Lower leg skin (tissue), 4 donors: ENCODE data around the gene ILDR1. TPM values are rescaled to one million over a fixed set of nuclear protein-coding genes. Genes with fewer than 3 reads are reported as not detected.

ENCODE experiments used
- DNase-seq, 2 donors: peaks; one replicate each; pipeline ENCODE4 v3.0.0-alpha.2; 2019; ENCODE audit warnings: low spot score in 2 of 2
- H3K4me3 ChIP-seq: fragments of 200-600 bp; sonication (generic); 2 replicates; pipeline ENCODE4 v1.5.1; 2017; ENCODE audit warnings: mild to moderate bottlenecking, low read depth; ENCODE audit not compliant: poor library complexity, severe bottlenecking
- POLR2A ChIP-seq, 2 donors: fragments of 450-650 bp; IDR thresholded peaks; one replicate each; pipeline ENCODE4 v1.6.1; 2016 to 2017; ENCODE audit warnings: antibody characterized with exemption in 2 of 2, mild to moderate bottlenecking in 1 of 2, moderate library complexity in 1 of 2
- WGBS, 2 donors: methylation state at CpG; one replicate each; pipeline ENCODE4 v1.1.5; 2018; 5-methylcytosine and 5-hydroxymethylcytosine counted together
- intact Hi-C: fragments of 100-400 bp; cut with DNase I; formaldehyde crosslinking; loops from one replicate; pipeline ENCODE4 v1.15.0; 2023; ENCODE audit warnings: low total_unique reads
- total RNA-seq, 4 donors: library from RNA; depleted of rRNA; stranded (reverse); fragments of >200 nt; gene quantifications; one replicate each; pipeline ENCODE4 v1.1.0, GENCODE V29; 2016
- TF ChIP-seq, protein P1 (sequence below), 3 donors: fragments of 450-650 bp; IDR thresholded peaks; one replicate each; pipeline ENCODE4 v1.5.1; 2016; ENCODE audit warnings: antibody characterized with exemption in 3 of 3, mild to moderate bottlenecking in 3 of 3, moderate library complexity in 2 of 3

Gene ILDR1
- total RNA-seq, 4 donors from 2014 or later: 1.8 to 4.0 (median 2.4) TPM

DNA sequence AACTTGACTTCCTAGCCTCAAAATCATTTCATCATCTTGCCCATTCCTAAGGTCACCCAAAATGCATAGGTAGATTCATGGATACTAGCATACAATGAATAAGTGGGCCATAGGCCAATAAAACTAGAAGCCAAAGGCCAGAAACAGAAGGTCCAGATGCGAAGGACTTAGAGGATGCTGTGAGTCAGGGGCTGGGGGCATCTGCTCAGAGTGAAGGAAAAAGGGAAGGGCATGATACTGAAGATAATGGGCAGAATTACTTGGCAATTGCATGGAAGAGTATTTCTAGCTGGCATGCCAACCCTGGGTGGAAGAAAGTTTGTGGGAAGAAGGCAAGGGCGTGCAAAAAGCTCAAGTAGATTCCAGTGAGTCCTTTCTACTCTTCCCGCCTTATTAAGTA lies 27.5 kb downstream of the ILDR1 start:
- 76 to 79% methylated on average over 3 of the region's 3 CpGs for WGBS, 2 donors
- TF ChIP-seq, protein P1, sequence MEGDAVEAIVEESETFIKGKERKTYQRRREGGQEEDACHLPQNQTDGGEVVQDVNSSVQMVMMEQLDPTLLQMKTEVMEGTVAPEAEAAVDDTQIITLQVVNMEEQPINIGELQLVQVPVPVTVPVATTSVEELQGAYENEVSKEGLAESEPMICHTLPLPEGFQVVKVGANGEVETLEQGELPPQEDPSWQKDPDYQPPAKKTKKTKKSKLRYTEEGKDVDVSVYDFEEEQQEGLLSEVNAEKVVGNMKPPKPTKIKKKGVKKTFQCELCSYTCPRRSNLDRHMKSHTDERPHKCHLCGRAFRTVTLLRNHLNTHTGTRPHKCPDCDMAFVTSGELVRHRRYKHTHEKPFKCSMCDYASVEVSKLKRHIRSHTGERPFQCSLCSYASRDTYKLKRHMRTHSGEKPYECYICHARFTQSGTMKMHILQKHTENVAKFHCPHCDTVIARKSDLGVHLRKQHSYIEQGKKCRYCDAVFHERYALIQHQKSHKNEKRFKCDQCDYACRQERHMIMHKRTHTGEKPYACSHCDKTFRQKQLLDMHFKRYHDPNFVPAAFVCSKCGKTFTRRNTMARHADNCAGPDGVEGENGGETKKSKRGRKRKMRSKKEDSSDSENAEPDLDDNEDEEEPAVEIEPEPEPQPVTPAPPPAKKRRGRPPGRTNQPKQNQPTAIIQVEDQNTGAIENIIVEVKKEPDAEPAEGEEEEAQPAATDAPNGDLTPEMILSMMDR (IDR thresholded peaks at IDR 0.05): no peak
- TF ChIP-seq POLR2A (IDR thresholded peaks at IDR 0.05): no peak
- intact Hi-C loops: no loop called here
- no peak for DNase-seq
- H3K4me3 ChIP-seq: no peak overlapping the region

DNA sequence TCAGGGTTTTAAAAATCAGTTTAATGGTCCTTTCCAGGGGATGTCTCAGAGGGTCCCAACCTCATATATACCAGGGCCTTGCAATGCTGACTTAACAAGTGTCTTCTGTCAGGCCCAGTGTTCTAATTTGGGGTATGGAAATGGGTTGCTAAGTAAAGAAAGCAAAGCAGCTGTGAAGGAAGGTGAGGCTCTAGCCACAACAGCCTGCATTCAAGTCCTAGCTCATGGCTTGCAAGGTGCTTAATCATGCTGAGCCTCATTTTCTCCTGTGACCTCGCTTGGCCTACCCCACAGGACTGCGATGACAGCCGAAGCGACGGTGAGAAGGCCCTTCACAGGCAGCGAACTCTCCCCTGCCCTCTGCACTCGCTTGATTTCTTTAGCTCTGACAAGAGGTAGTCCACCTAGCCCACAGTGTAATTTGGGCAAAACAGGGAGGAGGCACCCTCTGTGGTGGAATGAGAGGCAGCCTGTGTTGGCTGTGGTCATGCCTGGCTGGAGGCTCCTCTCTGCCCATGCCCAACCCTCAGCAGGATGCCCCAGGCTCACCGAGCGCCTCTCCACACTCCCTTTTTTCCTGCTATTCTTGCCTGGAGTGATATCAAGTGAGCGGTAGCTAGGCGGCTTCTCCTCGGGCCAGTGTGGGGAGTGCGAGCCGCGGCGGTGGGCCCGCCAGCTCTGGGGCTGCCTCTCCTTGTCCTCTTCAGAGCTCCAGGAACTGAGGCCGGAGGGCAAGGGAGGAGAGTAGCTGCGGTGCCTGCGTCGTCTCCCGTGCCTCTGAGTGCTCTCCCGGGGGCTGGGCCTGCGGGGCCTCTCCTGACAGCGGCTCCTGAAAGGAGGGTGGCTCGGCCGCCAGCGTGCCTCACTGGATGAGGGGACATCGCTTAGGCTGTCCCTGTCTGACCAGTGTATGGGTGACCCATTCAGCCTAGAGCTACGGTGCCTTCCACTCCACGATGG lies 29.2 kb downstream of the ILDR1 start:
- DNase-seq: no peak
- intact Hi-C loops: no loop called here
- H3K4me3 ChIP-seq: no peak overlapping the region
- WGBS, 2 donors: 94 to 95% methylated on average over 29 to 30 of the region's 31 CpGs
- TF ChIP-seq POLR2A (IDR thresholded peaks at IDR 0.05): no peak
- TF ChIP-seq, protein P1 (IDR thresholded peaks at IDR 0.05): no peak

GRCh38 chr3:121989943-121990342 lies 32.1 kb downstream of the ILDR1 start:
- intact Hi-C loops: no loop called here
- no peak for DNase-seq
- TF ChIP-seq POLR2A (IDR thresholded peaks at IDR 0.05): no peak
- TF ChIP-seq, protein P1 (IDR thresholded peaks at IDR 0.05): no peak
- no peak overlapping the region for H3K4me3 ChIP-seq

DNA sequence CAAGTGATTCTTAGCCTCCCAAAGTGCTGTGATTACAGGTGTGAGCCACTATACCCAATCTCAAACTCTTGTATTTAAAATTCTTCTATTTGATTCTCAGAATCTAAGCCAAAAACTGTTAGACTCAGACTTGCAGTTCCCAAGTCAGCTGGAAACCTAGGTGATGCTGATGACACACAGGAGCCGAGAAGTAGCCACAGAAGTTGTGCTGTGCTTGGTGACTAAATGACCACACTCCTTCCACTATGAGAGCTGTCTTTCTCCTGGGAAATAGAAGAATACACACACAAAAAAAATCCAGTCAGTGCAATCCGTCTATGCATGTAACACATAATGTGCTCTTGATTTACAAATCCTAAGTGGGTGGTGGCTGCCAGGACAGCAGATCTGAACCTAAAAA lies 33.9 kb downstream of the ILDR1 start:
- no peak for DNase-seq
- intact Hi-C loops: no loop called here
- 70 to 78% methylated on average over 2 of the region's 2 CpGs for WGBS, 2 donors

GRCh38 chr3:121985846-121986245 lies 36.2 kb downstream of the ILDR1 start:
- DNase-seq: no peak
- intact Hi-C loops: no loop called here
- H3K4me3 ChIP-seq: no peak overlapping the region
- TF ChIP-seq, protein P1 (IDR thresholded peaks at IDR 0.05): no peak
- no peak for TF ChIP-seq POLR2A (IDR thresholded peaks at IDR 0.05)
- WGBS, 2 donors: 73 to 74% methylated on average over 2 of the region's 2 CpGs

More for the DNA sequence above, 33.9 kb downstream of the ILDR1 start:
- TF ChIP-seq, protein P1 (IDR thresholded peaks at IDR 0.05): no peak
- no peak for TF ChIP-seq POLR2A (IDR thresholded peaks at IDR 0.05)
- no peak overlapping the region for H3K4me3 ChIP-seq
